Stimulated activated CD4-positive, alpha-beta T cell treated with anti-CD3 and anti-CD28 coated beads, Interleukin-4, amount 100 ng/mL, for 48 hours (primary cell): ENCODE measurements around the gene GRIN2A.

ENCODE experiments used
- DNase-seq, 2 donors: peaks; one replicate each; pipeline ENCODE4 v3.0.0-alpha.2; 2020; ENCODE audit warnings: low read depth in 2 of 2

GRIN2A gene

GRCh38 chr16:10130538-10130937, 51.7 kb downstream of the GRIN2A start:
- DNase-seq: no peak

- DNase-seq: no peak
Observed at GRCh38 chr16:10128397-10129258, 53.6 kb downstream of the GRIN2A start.

DNA sequence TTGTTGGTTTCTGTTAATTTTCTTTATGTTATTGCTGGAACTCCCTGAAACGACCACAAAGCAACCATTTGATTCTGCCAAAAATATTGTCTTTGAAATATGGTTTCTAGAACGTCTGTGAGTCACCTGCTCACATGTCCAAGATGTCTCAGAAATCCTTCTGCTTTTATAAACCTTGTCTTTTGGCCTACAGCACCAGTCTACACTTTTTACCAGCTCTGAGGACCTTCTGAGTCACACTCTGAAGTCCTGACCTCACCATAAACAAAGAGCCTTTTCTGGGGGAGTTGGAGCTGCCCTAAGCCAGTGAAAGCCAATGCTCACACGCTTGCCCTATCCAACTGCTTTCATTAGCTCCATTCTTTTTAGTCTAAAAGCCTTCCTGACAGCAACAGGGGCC, 55.5 kb downstream of the GRIN2A start:
- DNase-seq: no peak

DNA sequence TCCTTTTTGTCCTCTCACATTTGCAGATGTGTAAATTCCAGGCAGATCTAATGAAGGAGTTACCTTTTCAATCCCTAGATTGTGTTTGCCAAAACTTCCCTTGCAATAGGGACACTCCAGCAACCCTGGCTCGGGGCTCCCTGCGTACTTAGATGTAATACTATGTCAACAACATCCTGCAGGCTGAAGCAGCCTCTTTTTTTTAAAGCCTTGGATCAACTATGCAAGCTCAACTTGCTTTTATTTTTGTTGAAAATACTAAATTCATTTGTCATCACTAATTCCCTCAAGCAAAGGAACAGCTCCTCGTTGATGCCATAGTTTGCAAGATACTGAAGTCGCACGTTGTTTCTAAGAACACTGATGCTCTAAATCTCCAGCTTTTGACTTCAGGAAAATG, 59.1 kb downstream of the GRIN2A start:
- no peak for DNase-seq

GRCh38 chr16:10122546-10122945, 59.7 kb downstream of the GRIN2A start:
- no peak for DNase-seq

- DNase-seq: no peak
Observed at GRCh38 chr16:10121897-10122425, 60.3 kb downstream of the GRIN2A start.

GRCh38 chr16:10121491-10121890, 60.7 kb downstream of the GRIN2A start:
- DNase-seq: no peak

DNA sequence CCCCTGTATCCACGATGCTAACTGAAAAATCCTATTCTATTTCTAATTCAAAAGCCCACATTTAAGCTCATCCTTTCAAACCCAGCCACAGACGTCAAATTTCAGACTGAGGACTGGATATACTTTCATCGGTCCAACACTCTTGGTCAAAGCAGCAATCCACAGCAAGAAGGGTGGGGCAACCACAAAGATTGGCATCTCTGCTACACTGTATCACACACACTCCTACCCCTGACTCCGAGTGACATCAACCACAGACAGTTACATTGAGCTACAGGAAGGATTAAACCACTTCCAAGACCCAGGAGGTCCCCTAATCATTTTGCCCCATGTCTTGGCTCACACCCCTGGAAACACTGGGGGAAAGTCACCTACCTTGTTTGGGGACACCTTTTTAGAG, 61.3 kb downstream of the GRIN2A start:
- DNase-seq: no peak

DNA sequence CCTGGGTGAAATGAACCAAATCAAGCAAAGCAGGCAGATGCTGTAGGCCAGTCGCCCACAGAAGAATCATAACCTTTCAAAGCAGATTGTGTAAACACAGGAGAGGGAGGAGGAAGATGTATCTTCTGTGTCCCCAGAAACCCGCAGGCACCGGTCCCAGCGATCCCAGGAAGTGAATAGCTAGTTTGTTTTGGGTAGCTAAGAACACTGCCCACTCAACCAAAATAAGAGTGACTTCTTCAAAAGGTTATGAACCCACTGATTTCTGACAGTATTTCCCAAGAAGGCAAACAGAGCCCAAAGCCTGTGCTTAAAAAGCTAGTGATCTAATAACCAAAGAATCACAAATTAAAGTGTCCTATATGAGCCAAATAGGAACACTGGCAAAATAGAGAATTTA, 67.8 kb downstream of the GRIN2A start:
- DNase-seq: no peak

- DNase-seq: no peak
Observed at GRCh38 chr16:10113248-10113647, 69.0 kb downstream of the GRIN2A start.

DNA sequence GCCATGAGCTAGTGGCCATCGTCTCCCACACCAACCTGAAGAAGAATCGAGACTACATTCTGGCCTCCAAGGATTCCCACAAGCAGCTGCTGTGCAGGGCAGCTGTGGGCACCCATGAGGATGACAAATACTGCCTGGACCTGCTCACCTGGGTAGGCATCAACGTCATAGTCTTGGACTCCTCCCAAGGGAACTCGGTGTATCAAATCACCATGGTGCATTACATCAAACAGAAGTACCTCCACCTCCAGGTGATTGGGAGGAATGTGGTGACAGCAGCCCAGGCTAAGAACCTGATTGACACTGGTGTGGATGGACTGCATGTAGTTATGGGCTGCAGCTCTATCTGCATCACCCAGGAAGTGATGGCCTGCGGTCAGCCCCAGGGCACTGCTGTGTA, 70.2 kb downstream of the GRIN2A start:
- no peak for DNase-seq

- DNase-seq: no peak
Observed at GRCh38 chr16:10111156-10111761, 71.0 kb downstream of the GRIN2A start.

DNA sequence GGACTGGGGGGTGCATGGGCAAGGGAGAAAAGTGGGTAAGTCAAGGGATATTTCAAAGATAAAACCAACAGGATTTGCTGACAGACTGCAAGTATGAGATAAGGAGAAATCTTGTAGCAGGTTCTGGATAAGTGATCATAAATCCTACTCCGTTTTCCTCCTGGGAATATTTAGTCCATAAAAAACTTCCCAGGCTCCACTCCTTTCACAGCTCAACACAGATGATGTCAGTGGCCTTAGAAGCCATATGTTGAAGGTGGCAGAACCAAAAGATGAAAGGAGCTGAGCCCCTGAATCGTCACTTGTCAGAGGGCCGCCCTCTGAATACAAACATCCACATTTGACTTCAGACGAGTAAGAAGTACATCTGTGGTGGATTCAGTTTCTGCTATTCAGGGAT, 71.7 kb downstream of the GRIN2A start:
- DNase-seq: no peak

DNA sequence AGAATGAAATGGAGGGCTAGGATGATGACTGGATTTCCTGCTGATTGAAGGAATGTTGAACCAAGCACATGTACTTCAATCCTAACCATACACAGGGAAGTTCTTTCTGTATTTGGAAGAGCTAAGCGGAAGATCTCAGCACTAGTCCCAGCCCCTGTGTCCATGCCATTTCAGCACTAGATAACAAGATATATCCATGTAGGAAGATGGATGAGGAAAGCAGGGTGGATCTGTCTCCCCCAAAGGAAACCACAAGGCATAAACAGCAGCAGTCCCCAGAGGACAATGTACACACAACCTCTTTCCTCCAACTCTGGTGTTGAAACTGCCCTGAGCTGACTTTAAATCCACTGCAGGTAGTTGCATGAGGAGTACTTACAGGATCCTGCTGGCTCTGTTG, 75.1 kb downstream of the GRIN2A start:
- no peak for DNase-seq

DNA sequence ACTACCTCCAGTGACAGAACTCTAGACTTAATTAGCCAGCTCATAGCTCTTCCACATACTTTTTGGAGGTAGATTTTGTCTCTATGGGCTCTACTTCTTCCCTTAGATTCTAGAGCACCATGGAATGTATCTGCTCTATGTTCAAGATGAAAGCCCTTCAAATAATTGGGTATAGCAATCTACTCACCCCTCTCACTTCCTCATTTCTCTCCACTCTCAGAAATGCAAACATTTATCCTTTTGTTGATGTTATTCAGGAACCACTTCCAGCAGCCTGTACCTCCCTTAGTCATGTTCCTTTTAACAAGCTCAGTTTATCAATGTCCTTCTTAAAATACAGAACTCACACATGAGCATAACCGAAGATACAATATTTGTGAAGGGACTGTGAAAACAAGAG, 78.5 kb downstream of the GRIN2A start:
- DNase-seq: no peak

- DNase-seq: no peak
Observed at GRCh38 chr16:10103118-10103517, 79.1 kb downstream of the GRIN2A start.

DNA sequence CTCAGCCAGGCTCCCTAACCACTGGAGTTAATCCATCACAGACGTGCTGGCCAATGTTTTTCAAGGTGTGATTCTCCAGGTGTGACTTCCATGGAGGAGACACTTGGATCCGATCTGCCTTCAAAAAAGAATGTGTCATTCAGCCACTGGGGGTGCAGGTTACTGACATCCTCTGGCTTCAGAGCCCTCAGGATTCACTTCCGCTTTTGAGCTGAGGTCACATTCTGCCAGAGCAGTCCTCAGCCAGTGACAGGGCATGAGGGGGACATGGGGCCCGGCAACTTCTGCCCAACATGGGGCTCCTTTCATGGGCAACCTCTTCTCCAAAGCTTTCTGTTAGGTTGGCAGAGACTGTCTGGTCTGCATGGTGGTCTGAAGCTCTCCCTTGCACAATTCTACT, 81.4 kb downstream of the GRIN2A start:
- DNase-seq: no peak

- no peak for DNase-seq
Observed at GRCh38 chr16:10098991-10099390, 83.2 kb downstream of the GRIN2A start.

GRCh38 chr16:10097271-10097670, 85.0 kb downstream of the GRIN2A start:
- no peak for DNase-seq

- no peak for DNase-seq
Observed at GRCh38 chr16:10093576-10093975, 88.7 kb downstream of the GRIN2A start.

DNA sequence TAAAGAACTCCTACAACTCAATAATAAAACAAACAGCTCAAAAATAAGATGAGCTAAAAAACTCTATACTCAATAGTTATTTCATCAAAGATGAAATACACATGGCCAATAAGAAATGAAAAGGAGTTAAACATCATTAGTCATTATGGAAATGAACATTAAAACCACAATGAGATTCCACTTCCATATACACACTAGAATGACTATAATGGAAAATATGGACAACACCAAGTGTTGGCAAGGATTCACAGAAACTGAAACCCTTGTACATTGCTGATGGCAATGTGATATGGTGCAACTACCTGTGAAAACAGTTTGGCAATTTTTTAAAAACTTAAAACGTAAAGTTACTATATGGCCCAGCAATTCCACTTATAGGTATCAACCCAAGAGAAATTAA, 91.4 kb downstream of the GRIN2A start:
- DNase-seq: no peak

- DNase-seq: no peak
Observed at GRCh38 chr16:10088380-10088793, 93.8 kb downstream of the GRIN2A start.

GRCh38 chr16:10087151-10087550, 95.1 kb downstream of the GRIN2A start:
- no peak for DNase-seq
